Measurements from ENCODE around the gene EYS. TPM values are rescaled to one million over a fixed set of nuclear protein-coding genes. Genes with fewer than 3 reads are reported as not detected.

EYS gene
- total RNA-seq, 1 donor from 2014 or later, result not detected

DNA sequence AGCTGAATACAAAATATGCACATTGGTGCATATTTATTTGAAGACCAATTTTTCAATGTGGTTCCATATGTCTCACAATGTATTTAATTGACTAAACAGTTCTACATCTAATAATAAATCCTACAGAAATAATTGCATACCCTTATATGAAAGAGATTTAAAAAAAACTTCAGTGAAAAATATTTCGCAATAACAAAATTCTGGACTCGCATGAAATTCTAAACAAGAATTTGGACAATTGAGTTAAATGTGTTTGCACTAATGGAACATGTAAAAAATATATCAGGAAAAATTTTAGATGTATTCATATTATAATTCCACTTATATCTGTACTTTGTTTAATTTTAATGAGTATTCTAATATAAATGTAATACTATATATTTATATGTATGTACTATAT lies 1003.1 kb downstream of the EYS start:
- Mint-ChIP-seq H3K27me3 (ENCODE audit: unreplicated experiment) (peaks cover 3% of the 10 kb centered on the region), H3K9me3 (ENCODE audit: unreplicated experiment) (no peaks in the 10 kb centered on the region), H3K36me3 (ENCODE audit: low read depth, unreplicated experiment) (no peaks in the 10 kb centered on the region), H3K27ac (ENCODE audit: unreplicated experiment) (no peak overlapping the region), H3K4me1 (ENCODE audit: unreplicated experiment) (no peaks in the 10 kb centered on the region), H3K4me3 (ENCODE audit: unreplicated experiment) (no peak overlapping the region)
- TF ChIP-seq, protein P1, sequence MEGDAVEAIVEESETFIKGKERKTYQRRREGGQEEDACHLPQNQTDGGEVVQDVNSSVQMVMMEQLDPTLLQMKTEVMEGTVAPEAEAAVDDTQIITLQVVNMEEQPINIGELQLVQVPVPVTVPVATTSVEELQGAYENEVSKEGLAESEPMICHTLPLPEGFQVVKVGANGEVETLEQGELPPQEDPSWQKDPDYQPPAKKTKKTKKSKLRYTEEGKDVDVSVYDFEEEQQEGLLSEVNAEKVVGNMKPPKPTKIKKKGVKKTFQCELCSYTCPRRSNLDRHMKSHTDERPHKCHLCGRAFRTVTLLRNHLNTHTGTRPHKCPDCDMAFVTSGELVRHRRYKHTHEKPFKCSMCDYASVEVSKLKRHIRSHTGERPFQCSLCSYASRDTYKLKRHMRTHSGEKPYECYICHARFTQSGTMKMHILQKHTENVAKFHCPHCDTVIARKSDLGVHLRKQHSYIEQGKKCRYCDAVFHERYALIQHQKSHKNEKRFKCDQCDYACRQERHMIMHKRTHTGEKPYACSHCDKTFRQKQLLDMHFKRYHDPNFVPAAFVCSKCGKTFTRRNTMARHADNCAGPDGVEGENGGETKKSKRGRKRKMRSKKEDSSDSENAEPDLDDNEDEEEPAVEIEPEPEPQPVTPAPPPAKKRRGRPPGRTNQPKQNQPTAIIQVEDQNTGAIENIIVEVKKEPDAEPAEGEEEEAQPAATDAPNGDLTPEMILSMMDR (IDR thresholded peaks at IDR 0.05; ENCODE audit: unreplicated experiment), result no peak
- no peak for DNase-seq (ENCODE audit: low spot score)

DNA sequence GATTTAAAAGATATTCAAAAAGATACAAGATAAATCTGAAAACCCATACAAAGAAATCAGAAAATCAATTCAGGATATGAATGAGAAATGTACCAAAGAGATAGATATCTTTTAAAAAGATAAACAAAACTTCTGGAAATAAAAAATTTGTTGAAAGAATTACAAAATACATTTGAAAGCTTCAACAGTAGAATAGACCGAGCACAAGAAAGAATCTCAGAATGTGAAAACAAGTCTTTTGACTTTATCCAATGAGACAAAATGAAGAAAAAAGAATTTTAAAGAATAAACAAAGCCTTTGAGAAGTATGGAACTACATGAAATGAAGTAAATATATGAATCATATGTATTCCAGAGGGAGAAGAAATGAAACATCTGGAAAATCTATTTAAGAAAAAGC lies 1011.0 kb downstream of the EYS start:
- no peaks in the 10 kb centered on the region for H3K27me3 Mint-ChIP-seq (ENCODE audit: unreplicated experiment)
- H3K36me3 Mint-ChIP-seq (ENCODE audit: low read depth, unreplicated experiment), result no peaks in the 10 kb centered on the region
- no peak overlapping the region for H3K27ac Mint-ChIP-seq (ENCODE audit: unreplicated experiment)
- TF ChIP-seq, protein P1 (IDR thresholded peaks at IDR 0.05; ENCODE audit: unreplicated experiment), result no peak
- no peak overlapping the region for H3K4me3 Mint-ChIP-seq (ENCODE audit: unreplicated experiment)
- no peak for DNase-seq (ENCODE audit: low spot score)
- peaks cover 6% of the 10 kb centered on the region for H3K9me3 Mint-ChIP-seq (ENCODE audit: unreplicated experiment)
- no peaks in the 10 kb centered on the region for H3K4me1 Mint-ChIP-seq (ENCODE audit: unreplicated experiment)

DNA sequence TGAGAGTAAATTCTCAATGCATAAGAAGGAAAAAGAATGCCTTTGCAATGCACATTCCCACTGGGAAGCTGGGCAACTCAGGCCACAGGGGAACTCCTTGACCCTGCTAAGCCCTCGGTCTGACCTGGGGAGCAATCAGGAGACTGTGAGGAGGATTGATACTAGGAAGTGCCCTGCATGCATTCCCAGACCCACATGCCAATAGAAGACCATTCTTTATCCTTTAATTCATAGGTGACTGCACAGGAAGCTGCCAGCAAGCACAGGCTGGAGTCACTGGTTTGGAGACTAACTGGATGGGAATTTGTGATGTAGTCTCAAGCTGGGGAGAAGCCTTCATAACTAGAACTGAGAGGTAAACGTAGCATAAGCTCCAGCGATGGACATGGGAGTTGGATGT lies 1012.7 kb downstream of the EYS start:
- no peak overlapping the region for H3K4me3 Mint-ChIP-seq (ENCODE audit: unreplicated experiment)
- H3K4me1 Mint-ChIP-seq (ENCODE audit: unreplicated experiment), result no peaks in the 10 kb centered on the region
- H3K27me3 Mint-ChIP-seq (ENCODE audit: unreplicated experiment), result no peaks in the 10 kb centered on the region
- TF ChIP-seq, protein P1 (IDR thresholded peaks at IDR 0.05; ENCODE audit: unreplicated experiment), result no peak
- no peak overlapping the region for H3K27ac Mint-ChIP-seq (ENCODE audit: unreplicated experiment)
- peaks cover 6% of the 10 kb centered on the region for H3K9me3 Mint-ChIP-seq (ENCODE audit: unreplicated experiment)
- no peak for DNase-seq (ENCODE audit: low spot score)
- no peaks in the 10 kb centered on the region for H3K36me3 Mint-ChIP-seq (ENCODE audit: low read depth, unreplicated experiment)

DNA sequence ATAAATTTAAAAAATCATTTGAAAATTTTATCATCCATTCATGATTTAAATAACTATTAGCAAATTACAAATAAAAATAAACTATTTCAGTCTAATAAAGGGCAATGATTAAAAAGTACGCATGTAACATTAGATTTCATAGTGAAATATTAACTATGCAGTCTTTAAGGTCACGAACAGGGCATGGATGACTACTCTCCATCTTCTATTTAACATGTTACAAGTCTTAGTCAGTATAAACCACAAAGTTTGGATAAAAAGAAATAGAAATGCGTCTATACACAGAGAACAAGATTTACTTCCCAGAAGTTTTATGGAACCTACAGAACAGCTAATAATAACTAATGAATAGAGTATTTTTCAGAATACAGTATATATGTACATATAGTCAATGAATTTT lies 1016.0 kb downstream of the EYS start:
- TF ChIP-seq, protein P1 (IDR thresholded peaks at IDR 0.05; ENCODE audit: unreplicated experiment), result no peak
- Mint-ChIP-seq H3K4me3 (ENCODE audit: unreplicated experiment) (no peak overlapping the region), H3K4me1 (ENCODE audit: unreplicated experiment) (peaks cover 4% of the 10 kb centered on the region), H3K36me3 (ENCODE audit: low read depth, unreplicated experiment) (no peaks in the 10 kb centered on the region), H3K27ac (ENCODE audit: unreplicated experiment) (no peak overlapping the region), H3K27me3 (ENCODE audit: unreplicated experiment) (no peaks in the 10 kb centered on the region), H3K9me3 (ENCODE audit: unreplicated experiment) (peaks cover under 1% of the 10 kb centered on the region)
- DNase-seq (ENCODE audit: low spot score), result no peak

DNA sequence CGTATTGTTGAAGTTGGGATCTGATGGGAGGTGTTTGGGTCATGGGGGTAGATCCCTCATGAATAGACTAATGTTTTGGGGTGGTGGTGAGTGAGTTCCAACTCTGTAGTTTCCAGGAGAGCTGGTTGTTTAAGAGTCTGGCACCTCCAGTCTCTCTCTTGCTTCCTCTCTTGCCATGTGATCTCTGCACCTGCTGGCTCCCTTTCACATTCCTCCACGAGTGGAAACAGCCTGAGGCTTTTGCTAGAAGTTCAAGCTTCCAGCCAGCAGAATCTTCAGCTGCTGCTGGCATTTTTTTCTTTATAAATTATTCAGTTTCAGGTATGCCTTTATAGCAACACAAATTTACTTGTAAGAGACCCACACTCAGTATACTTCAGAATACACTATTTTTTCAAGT lies 1021.6 kb downstream of the EYS start:
- H3K27ac Mint-ChIP-seq (ENCODE audit: unreplicated experiment), result no peak overlapping the region
- no peaks in the 10 kb centered on the region for H3K9me3 Mint-ChIP-seq (ENCODE audit: unreplicated experiment)

More for the DNA sequence above, 1021.6 kb downstream of the EYS start:
- peaks cover 7% of the 10 kb centered on the region for H3K36me3 Mint-ChIP-seq (ENCODE audit: low read depth, unreplicated experiment)
- H3K4me1 Mint-ChIP-seq (ENCODE audit: unreplicated experiment), result peaks cover 17% of the 10 kb centered on the region
- TF ChIP-seq, protein P1 (IDR thresholded peaks at IDR 0.05; ENCODE audit: unreplicated experiment), result no peak
- H3K4me3 Mint-ChIP-seq (ENCODE audit: unreplicated experiment), result no peak overlapping the region
- no peak for DNase-seq (ENCODE audit: low spot score)
- no peaks in the 10 kb centered on the region for H3K27me3 Mint-ChIP-seq (ENCODE audit: unreplicated experiment)

Measured in endothelial cell (in vitro differentiated cells).